Liver (tissue), 9 donors: ENCODE data around the gene ADCY9. TPM values are rescaled to one million over a fixed set of nuclear protein-coding genes. Genes with fewer than 3 reads are reported as not detected.

Source experiments
- DNase-seq: peaks from one replicate; pipeline ENCODE4 v3.0.0-alpha.2; 2017; ENCODE audit warnings: low spot score
- H3K27ac ChIP-seq, 2 donors: one replicate each; pipeline ENCODE4 v1.7.0; 2013; ENCODE audit warnings: inconsistent platforms in 2 of 2, low read length in 2 of 2, control low read depth in 1 of 2, low read depth in 1 of 2, mild to moderate bottlenecking in 1 of 2
- H3K27me3 ChIP-seq, 4 donors: one replicate each; pipeline versions ENCODE4 v1.6.1 to v1.7.0; 2013; ENCODE audit warnings: low read length in 3 of 4, inconsistent platforms in 1 of 4, mild to moderate bottlenecking in 1 of 4, moderate library complexity in 1 of 4; ENCODE audit not compliant: control insufficient read depth in 4 of 4, insufficient read depth in 4 of 4
- H3K36me3 ChIP-seq, 4 donors: one replicate each; pipeline versions ENCODE4 v1.6.1 to v1.7.0; 2013; ENCODE audit warnings: low read length in 3 of 4, mild to moderate bottlenecking in 3 of 4, low read depth in 1 of 4, moderate library complexity in 1 of 4; ENCODE audit not compliant: control insufficient read depth in 4 of 4, insufficient read depth in 3 of 4
- H3K4me1 ChIP-seq, 4 donors: one replicate each; pipeline versions ENCODE4 v1.6.1 to v1.7.0; 2013; ENCODE audit warnings: low read length in 3 of 4, mild to moderate bottlenecking in 3 of 4, moderate library complexity in 1 of 4; ENCODE audit not compliant: control insufficient read depth in 4 of 4, insufficient read depth in 4 of 4
- H3K4me3 ChIP-seq, 3 donors: one replicate each; pipeline versions ENCODE4 v1.6.1 to v1.7.0; 2013; ENCODE audit warnings: low read length in 3 of 3, control low read depth in 1 of 3, low read depth in 1 of 3, mild to moderate bottlenecking in 1 of 3
- H3K9ac ChIP-seq, 2 donors: one replicate each; pipeline ENCODE4 v1.7.0; 2013; ENCODE audit warnings: low read length in 2 of 2, mild to moderate bottlenecking in 2 of 2, moderate library complexity in 2 of 2, control low read depth in 1 of 2, low read depth in 1 of 2
- H3K9me3 ChIP-seq, 4 donors: one replicate each; pipeline versions ENCODE4 v1.6.1 to v1.7.0; 2013; ENCODE audit warnings: low read length in 3 of 4; ENCODE audit not compliant: control insufficient read depth in 4 of 4
- ATF3 ChIP-seq: IDR thresholded peaks from 2 replicates; pipeline ENCODE4 v1.6.1; 2016; ENCODE audit warnings: antibody characterized with exemption
- CTCF ChIP-seq: fragments of 150-350 bp; IDR thresholded peaks from 2 replicates; pipeline ENCODE4 v1.5.1; 2017; ENCODE audit warnings: improper control_type of control experiment, low read depth, low read length; ENCODE audit not compliant: missing input control
- EGR1 ChIP-seq, 2 donors: IDR thresholded peaks; 2 replicates each; pipeline ENCODE4 v1.6.1; 2016 to 2018; ENCODE audit warnings: antibody characterized with exemption in 2 of 2, low read depth in 2 of 2
- FOXA1 ChIP-seq: IDR thresholded peaks from 2 replicates; pipeline ENCODE4 v1.6.1; 2016; ENCODE audit warnings: antibody characterized with exemption
- FOXA2 ChIP-seq: IDR thresholded peaks from 2 replicates; pipeline ENCODE4 v1.6.1; 2016; ENCODE audit warnings: antibody characterized with exemption
- GABPA ChIP-seq, 2 donors: IDR thresholded peaks in 1 of 2; conservative IDR thresholded peaks in 1 of 2; 2 replicates each; pipeline ENCODE4 v1.6.1; 2016; ENCODE audit warnings: antibody characterized with exemption in 2 of 2, mild to moderate bottlenecking in 1 of 2, moderate library complexity in 1 of 2
- HNF4A ChIP-seq, 2 donors: conservative IDR thresholded peaks; 2 replicates each; pipeline ENCODE4 v1.6.1; 2016; ENCODE audit warnings: antibody characterized with exemption in 2 of 2, mild to moderate bottlenecking in 2 of 2
- HNF4G ChIP-seq: IDR thresholded peaks from 2 replicates; pipeline ENCODE4 v1.6.1; 2016; ENCODE audit warnings: antibody characterized with exemption
- JUND ChIP-seq, 2 donors: IDR thresholded peaks; 2 replicates each; pipeline ENCODE4 v1.6.1; 2016; ENCODE audit warnings: antibody characterized with exemption in 2 of 2
- MAX ChIP-seq: IDR thresholded peaks from 2 replicates; pipeline ENCODE4 v1.6.1; 2016; ENCODE audit warnings: antibody characterized with exemption
- NR2F2 ChIP-seq: IDR thresholded peaks from 2 replicates; pipeline ENCODE4 v1.6.1; 2016; ENCODE audit warnings: antibody characterized with exemption
- RAD21 ChIP-seq, 2 donors: IDR thresholded peaks; 2 replicates each; pipeline ENCODE4 v1.6.1; 2016; ENCODE audit warnings: antibody characterized with exemption in 2 of 2, mild to moderate bottlenecking in 2 of 2
- REST ChIP-seq: IDR thresholded peaks from 2 replicates; pipeline ENCODE4 v1.6.1; 2016; ENCODE audit warnings: antibody characterized with exemption, mild to moderate bottlenecking
- RXRA ChIP-seq, 2 donors: IDR thresholded peaks; 2 replicates each; pipeline ENCODE4 v1.6.1; 2017 to 2018; ENCODE audit warnings: antibody characterized with exemption in 2 of 2, mild to moderate bottlenecking in 1 of 2
- SP1 ChIP-seq: IDR thresholded peaks from 2 replicates; pipeline ENCODE4 v1.6.1; 2018; ENCODE audit warnings: antibody characterized with exemption, mild to moderate bottlenecking
- TAF1 ChIP-seq: conservative IDR thresholded peaks from 2 replicates; pipeline ENCODE4 v1.6.1; 2016; ENCODE audit warnings: antibody characterized with exemption, mild to moderate bottlenecking
- YY1 ChIP-seq: IDR thresholded peaks from 2 replicates; pipeline ENCODE4 v1.6.1; 2016; ENCODE audit warnings: antibody characterized with exemption, mild to moderate bottlenecking
- ZBTB33 ChIP-seq: IDR thresholded peaks from 2 replicates; pipeline ENCODE4 v1.6.1; 2016; ENCODE audit warnings: antibody characterized with exemption
- WGBS: extraction: QIAGEN DNeasy Blood & Tissue Kit; methylation state at CpG from one replicate; pipeline ENCODE4 v1.1.7; 2013; 5-methylcytosine and 5-hydroxymethylcytosine counted together
- polyA plus RNA-seq, 2 donors: library from polyadenylated mRNA; stranded (reverse) in 1 of 2; unstranded in 1 of 2; fragments of 200-250 nt in 1 of 2; fragments of >200 nt in 1 of 2; fragmentation: Nextera tagmentation in 1 of 2; extraction: Ambion mirVana in 1 of 2; gene quantifications; one replicate each; pipeline versions ENCODE4 v1.2.1 to v1.2.3, GENCODE V29; 2013 to 2015
- total RNA-seq, 2 donors: library from RNA; depleted of rRNA; stranded (reverse); fragments of >200 nt; gene quantifications; one replicate each; pipeline ENCODE4 v1.2.3, GENCODE V29; 2014
- donor health status: healthy.
- donor health status: healthy.
- donor health status: healthy.
- donor health status: healthy.
- donor health status: healthy.

The ADCY9 gene
- total and polyA plus RNA-seq, 4 donors: 3.6 to 25.1 (median 11.0) TPM

GRCh38 chr16:3922241-3922640 is 194.0 kb downstream of the ADCY9 start:
- TF ChIP-seq FOXA1 (no peak), YY1 (no peak)
- WGBS: 60% methylated on average over 13 of the region's 13 CpGs
- H3K36me3 ChIP-seq: no peaks in the 10 kb centered on the region
- no peak overlapping the region for H3K27ac ChIP-seq
- peaks cover 0 to 2% (median 0%) of the 10 kb centered on the region in 4 donors for H3K4me1 ChIP-seq
- H3K9me3 ChIP-seq: peaks cover 0 to 8% (median 0%) of the 10 kb centered on the region in 4 donors
- no peak overlapping the region for H3K4me3 ChIP-seq
- H3K9ac ChIP-seq: no peak overlapping the region
- no peaks in the 10 kb centered on the region for H3K27me3 ChIP-seq
- DNase-seq: no peak

- Histone ChIP-seq H3K9ac (no peak overlapping the region), H3K4me3 (no peak overlapping the region), H3K36me3 (no peaks in the 10 kb centered on the region), H3K27ac (no peak overlapping the region), H3K9me3 (peaks cover 0 to 8% (median 0%) of the 10 kb centered on the region in 4 donors), H3K27me3 (no peaks in the 10 kb centered on the region), H3K4me1 (peaks cover 0 to 2% (median 0%) of the 10 kb centered on the region in 4 donors)
- no peak for TF ChIP-seq CTCF
- no peak for TF ChIP-seq SP1
- TF ChIP-seq NR2F2: no peak
- TF ChIP-seq HNF4A (conservative IDR thresholded peaks at IDR 0.05): no peak
- TF ChIP-seq RXRA (IDR thresholded peaks at IDR 0.05): no peak
- TF ChIP-seq FOXA1: no peak
- TF ChIP-seq YY1: no peak
- no peak for TF ChIP-seq GABPA (IDR thresholded peaks at IDR 0.05 in 1 of 2, conservative IDR thresholded peaks at IDR 0.05 in 1 of 2)
- TF ChIP-seq EGR1 (IDR thresholded peaks at IDR 0.05; ENCODE audit: low read depth in 2 of 2): no peak
- no peak for TF ChIP-seq TAF1
- TF ChIP-seq JUND (IDR thresholded peaks at IDR 0.05): no peak
- no peak for TF ChIP-seq REST
- no peak for TF ChIP-seq HNF4G
- no peak for TF ChIP-seq ATF3
- TF ChIP-seq MAX: no peak
- no peak for TF ChIP-seq RAD21 (IDR thresholded peaks at IDR 0.05)
- TF ChIP-seq FOXA2: no peak
- no peak for TF ChIP-seq ZBTB33
- no peak for DNase-seq
- WGBS: 97% methylated on average over 8 of the region's 8 CpGs
These were observed 196.0 kb downstream of the ADCY9 start for GRCh38 chr16:3920206-3920605.
